H9 (cell line): ENCODE data around the gene N4BP2. TPM values are rescaled to one million over a fixed set of nuclear protein-coding genes. Genes with fewer than 3 reads are reported as not detected.
"Not testable (repeated sequence)": the region's sequence is repeated elsewhere in the genome, so short reads cannot be mapped to it uniquely, and the experiment has no call there.

Experiments
- DNase-seq: peaks from one replicate; pipeline ENCODE4 v3.0.0-alpha.2; 2017
- H2AFZ ChIP-seq: one replicate; pipeline ENCODE4 v1.6.1; 2013; ENCODE audit warnings: mild to moderate bottlenecking, low read length, control low read depth, moderate library complexity
- H2AK5ac ChIP-seq: 2 replicates; pipeline ENCODE4 v1.6.1; 2013; ENCODE audit warnings: low read length, control low read depth, mixed read lengths; ENCODE audit not compliant: insufficient read length
- H2BK120ac ChIP-seq: one replicate; pipeline ENCODE4 v1.6.1; 2013; ENCODE audit warnings: low read depth, mild to moderate bottlenecking, low read length, control low read depth, inconsistent platforms; ENCODE audit not compliant: poor library complexity, severe bottlenecking
- H2BK12ac ChIP-seq: 2 replicates; pipeline ENCODE4 v1.6.1; 2013; ENCODE audit warnings: low read length, control low read depth, mixed read lengths, low read depth; ENCODE audit not compliant: insufficient read length
- H2BK15ac ChIP-seq: 2 replicates; pipeline ENCODE4 v1.6.1; 2013; ENCODE audit warnings: low read depth, low read length, control low read depth
- H2BK20ac ChIP-seq: one replicate; pipeline ENCODE4 v1.6.1; 2013; ENCODE audit warnings: low read depth, mild to moderate bottlenecking, low read length, control low read depth, inconsistent platforms; ENCODE audit not compliant: poor library complexity, severe bottlenecking
- H2BK5ac ChIP-seq: 2 replicates; pipeline ENCODE4 v1.6.1; 2013; ENCODE audit warnings: low read length, control low read depth, mixed read lengths; ENCODE audit not compliant: insufficient read length
- H3K14ac ChIP-seq: 2 replicates; pipeline ENCODE4 v1.6.1; 2013; ENCODE audit warnings: low read length, control low read depth; ENCODE audit not compliant: insufficient read depth
- H3K18ac ChIP-seq: 2 replicates; pipeline ENCODE4 v1.6.1; 2013; ENCODE audit warnings: low read depth, mild to moderate bottlenecking, mixed read lengths, low read length, control low read depth; ENCODE audit not compliant: insufficient read length
- H3K23ac ChIP-seq: 2 replicates; pipeline ENCODE4 v1.6.1; 2013; ENCODE audit warnings: low read length, control low read depth, mixed read lengths, low read depth; ENCODE audit not compliant: insufficient read length
- H3K23me2 ChIP-seq: 2 replicates; pipeline ENCODE4 v1.6.1; 2013; ENCODE audit warnings: low read depth, mild to moderate bottlenecking, mixed read lengths, low read length, control low read depth; ENCODE audit not compliant: insufficient read length, poor library complexity, severe bottlenecking
- H3K27ac ChIP-seq: 2 replicates; pipeline ENCODE4 v1.5.1; 2013; ENCODE audit warnings: low read length, control low read depth, mixed read lengths, low read depth; ENCODE audit not compliant: insufficient read length
- H3K27me3 ChIP-seq: 2 replicates; pipeline ENCODE4 v1.6.1; 2013; ENCODE audit warnings: low read length, control low read depth, inconsistent platforms; ENCODE audit not compliant: insufficient read depth
- H3K4ac ChIP-seq: 2 replicates; pipeline ENCODE4 v1.6.1; 2013; ENCODE audit warnings: low read depth, mild to moderate bottlenecking, control low read depth, inconsistent platforms, low read length, moderate library complexity
- H3K4me1 ChIP-seq: 2 replicates; pipeline ENCODE4 v1.6.1; 2013; ENCODE audit warnings: low read length, control low read depth, inconsistent platforms; ENCODE audit not compliant: insufficient read depth
- H3K4me2 ChIP-seq: 2 replicates; pipeline ENCODE4 v1.6.1; 2013; ENCODE audit warnings: low read length, control low read depth, mixed read lengths; ENCODE audit not compliant: insufficient read length, insufficient read depth
- H3K56ac ChIP-seq: 2 replicates; pipeline ENCODE4 v1.6.1; 2013; ENCODE audit warnings: low read depth, mild to moderate bottlenecking, mixed read lengths, low read length, control low read depth; ENCODE audit not compliant: insufficient read length
- H3K79me1 ChIP-seq: 2 replicates; pipeline ENCODE4 v1.6.1; 2013; ENCODE audit warnings: low read depth, mild to moderate bottlenecking, moderate library complexity, low read length, control low read depth, inconsistent platforms; ENCODE audit not compliant: insufficient read depth, poor library complexity, severe bottlenecking
- H3K79me2 ChIP-seq: 2 replicates; pipeline ENCODE4 v1.6.1; 2013; ENCODE audit warnings: low read length, control low read depth, inconsistent platforms; ENCODE audit not compliant: insufficient read depth
- H3K9ac ChIP-seq: 2 replicates; pipeline ENCODE4 v1.6.1; 2013; ENCODE audit warnings: low read length, control low read depth, mixed read lengths; ENCODE audit not compliant: insufficient read length; ENCODE audit errors: extremely low read depth
- H3K9me3 ChIP-seq: one replicate; pipeline ENCODE4 v1.6.1; 2013; ENCODE audit warnings: low read depth, low read length, inconsistent platforms; ENCODE audit not compliant: control insufficient read depth
- H3T11ph ChIP-seq: one replicate; pipeline ENCODE4 v1.6.1; 2013; ENCODE audit warnings: mild to moderate bottlenecking, low read length, control low read depth, inconsistent platforms
- H4K20me1 ChIP-seq: one replicate; pipeline ENCODE4 v1.6.1; 2013; ENCODE audit not compliant: control insufficient read depth, insufficient read length, insufficient read depth
- H4K5ac ChIP-seq: 2 replicates; pipeline ENCODE4 v1.6.1; 2013; ENCODE audit warnings: low read depth, mild to moderate bottlenecking, mixed read lengths, low read length, control low read depth; ENCODE audit not compliant: insufficient read length
- H4K8ac ChIP-seq: replicated peaks from 2 replicates; pipeline ENCODE4 v1.6.1; 2013; ENCODE audit warnings: low read length, control low read depth, mixed read lengths, low read depth; ENCODE audit not compliant: insufficient read length
- H4K91ac ChIP-seq: 2 replicates; pipeline ENCODE4 v1.6.1; 2013; ENCODE audit warnings: low read depth, mild to moderate bottlenecking, moderate library complexity, mixed read lengths, low read length, control low read depth; ENCODE audit not compliant: insufficient read length
- H3K27ac Mint-ChIP-seq, 3 experiments: 2 replicates in 2 of 3; 3 replicates in 1 of 3; pipeline ENCODE4 v1.8.0; 2020 to 2021; ENCODE audit warnings: mixed read lengths in 3 of 3, mild to moderate bottlenecking in 1 of 3, moderate library complexity in 1 of 3
- H3K27me3 Mint-ChIP-seq: 2 replicates; pipeline ENCODE4 v1.8.0; 2021; ENCODE audit warnings: low read depth, mild to moderate bottlenecking, moderate library complexity, mixed read lengths
- H3K36me3 Mint-ChIP-seq, 3 experiments: 2 replicates in 2 of 3; 3 replicates in 1 of 3; pipeline ENCODE4 v1.8.0; 2020 to 2021; ENCODE audit warnings: low read depth in 3 of 3, mixed read lengths in 3 of 3; ENCODE audit not compliant: insufficient read depth in 1 of 3
- H3K4me1 Mint-ChIP-seq, 2 experiments: 2 replicates each; pipeline ENCODE4 v1.8.0; 2020; ENCODE audit warnings: mixed read lengths in 2 of 2
- H3K4me3 Mint-ChIP-seq, 2 experiments: 2 replicates in 1 of 2; 3 replicates in 1 of 2; pipeline ENCODE4 v1.8.0; 2020 to 2021; ENCODE audit warnings: mild to moderate bottlenecking in 2 of 2, mixed read lengths in 2 of 2, moderate library complexity in 1 of 2
- H3K9me3 Mint-ChIP-seq, 2 experiments: 2 replicates in 1 of 2; 3 replicates in 1 of 2; pipeline ENCODE4 v1.8.0; 2020; ENCODE audit warnings: mild to moderate bottlenecking in 2 of 2, mixed read lengths in 2 of 2, moderate library complexity in 1 of 2
- WGBS: extraction: QIAGEN DNeasy Blood & Tissue Kit; methylation state at CpG from one replicate; pipeline ENCODE4 v1.1.7; 2013; ENCODE audit warnings: missing lambda C conversion rate, low lambda C conversion rate, mixed read lengths; ENCODE audit not compliant: insufficient read length; ENCODE audit errors: extremely low coverage; 5-methylcytosine and 5-hydroxymethylcytosine counted together
- total RNA-seq: library from RNA; stranded (reverse); gene quantifications from 2 replicates; pipeline ENCODE4 v1.2.1, GENCODE V29; 2021
- TF ChIP-seq, protein P1 (sequence below): fragments of 200-600 bp; sonication (generic); conservative IDR thresholded peaks from 3 replicates; pipeline ENCODE4 v1.8.0; 2021; ENCODE audit warnings: antibody characterized with exemption, mild to moderate bottlenecking

Gene N4BP2
- total RNA-seq, 1 experiment from 2014 or later, result 35.0 TPM

DNA sequence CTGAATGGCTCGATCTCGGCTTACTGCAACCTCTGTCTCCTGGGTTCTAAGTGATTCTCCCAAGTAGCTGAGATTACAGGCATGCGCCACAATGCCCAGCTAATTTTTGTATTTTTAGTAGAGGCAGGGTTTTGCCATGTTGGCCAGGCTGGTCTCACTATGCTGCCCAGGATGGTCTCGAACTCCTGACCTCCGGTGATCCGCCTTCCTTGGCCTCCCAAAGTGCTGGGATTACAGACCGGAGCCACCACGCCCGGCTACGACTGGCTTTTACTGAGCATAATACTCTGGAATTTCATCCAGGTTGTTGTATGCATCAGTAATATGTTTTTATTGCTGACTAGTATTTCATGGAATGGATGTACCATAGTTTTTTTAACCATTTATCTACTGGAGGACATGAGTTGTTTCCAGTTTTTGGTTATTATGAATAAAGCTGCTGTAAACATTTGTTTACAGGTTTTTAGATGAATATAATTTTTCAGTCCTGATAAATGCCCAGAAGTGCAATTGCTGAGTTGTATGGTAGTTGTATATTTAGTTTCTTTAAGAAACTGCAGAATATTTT is 31.2 kb downstream of the N4BP2 start:
- no peak overlapping the region for H3K4me3 Mint-ChIP-seq

GRCh38 chr4:40093400-40093799 is 36.8 kb downstream of the N4BP2 start:
- not testable (repeated sequence) for H4K91ac ChIP-seq, H3K56ac ChIP-seq, H2BK5ac ChIP-seq, H3K23ac ChIP-seq, H2AFZ ChIP-seq, H3T11ph ChIP-seq, H3K23me2 ChIP-seq, H3K4me1 ChIP-seq, H3K18ac ChIP-seq, H4K20me1 ChIP-seq, H3K79me2 ChIP-seq, H2AK5ac ChIP-seq, H4K5ac ChIP-seq, H3K4ac ChIP-seq, H3K4me3 Mint-ChIP-seq, H3K27ac ChIP-seq, H3K4me2 ChIP-seq, H3K27me3 Mint-ChIP-seq, H2BK20ac ChIP-seq, H3K9me3 Mint-ChIP-seq, H3K27ac Mint-ChIP-seq, H3K4me1 Mint-ChIP-seq, H2BK12ac ChIP-seq, H3K79me1 ChIP-seq, H3K27me3 ChIP-seq, H4K8ac ChIP-seq, H3K14ac ChIP-seq, H3K36me3 Mint-ChIP-seq, H2BK120ac ChIP-seq, H3K9ac ChIP-seq, H3K9me3 ChIP-seq, H2BK15ac ChIP-seq, DNase-seq
- WGBS, result no CpG with 5 or more reads among the region's 10 CpGs

More for the DNA sequence above, 31.2 kb downstream of the N4BP2 start:
- no peaks in the 10 kb centered on the region for H3K9me3 ChIP-seq
- no peak overlapping the region for H2BK20ac ChIP-seq
- no peaks in the 10 kb centered on the region for H3K23me2 ChIP-seq
- H2BK5ac ChIP-seq, result no peak overlapping the region
- TF ChIP-seq, protein P1, sequence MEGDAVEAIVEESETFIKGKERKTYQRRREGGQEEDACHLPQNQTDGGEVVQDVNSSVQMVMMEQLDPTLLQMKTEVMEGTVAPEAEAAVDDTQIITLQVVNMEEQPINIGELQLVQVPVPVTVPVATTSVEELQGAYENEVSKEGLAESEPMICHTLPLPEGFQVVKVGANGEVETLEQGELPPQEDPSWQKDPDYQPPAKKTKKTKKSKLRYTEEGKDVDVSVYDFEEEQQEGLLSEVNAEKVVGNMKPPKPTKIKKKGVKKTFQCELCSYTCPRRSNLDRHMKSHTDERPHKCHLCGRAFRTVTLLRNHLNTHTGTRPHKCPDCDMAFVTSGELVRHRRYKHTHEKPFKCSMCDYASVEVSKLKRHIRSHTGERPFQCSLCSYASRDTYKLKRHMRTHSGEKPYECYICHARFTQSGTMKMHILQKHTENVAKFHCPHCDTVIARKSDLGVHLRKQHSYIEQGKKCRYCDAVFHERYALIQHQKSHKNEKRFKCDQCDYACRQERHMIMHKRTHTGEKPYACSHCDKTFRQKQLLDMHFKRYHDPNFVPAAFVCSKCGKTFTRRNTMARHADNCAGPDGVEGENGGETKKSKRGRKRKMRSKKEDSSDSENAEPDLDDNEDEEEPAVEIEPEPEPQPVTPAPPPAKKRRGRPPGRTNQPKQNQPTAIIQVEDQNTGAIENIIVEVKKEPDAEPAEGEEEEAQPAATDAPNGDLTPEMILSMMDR, result no peak
- no peaks in the 10 kb centered on the region for H3K4me1 ChIP-seq
- no peaks in the 10 kb centered on the region for H4K20me1 ChIP-seq
- H3K4me2 ChIP-seq, result no peak overlapping the region
- H4K8ac ChIP-seq, result no peak overlapping the region
- H4K5ac ChIP-seq, result no peak overlapping the region
- H3K27ac ChIP-seq, result no peak overlapping the region
- H2AK5ac ChIP-seq, result no peak overlapping the region
- no peak overlapping the region for H2BK15ac ChIP-seq
- H3K4me1 Mint-ChIP-seq, result no peaks in the 10 kb centered on the region
- H3T11ph ChIP-seq, result no peak overlapping the region
- H3K23ac ChIP-seq, result no peak overlapping the region
- no peak overlapping the region for H2BK120ac ChIP-seq
- H3K27me3 Mint-ChIP-seq, result no peaks in the 10 kb centered on the region
- H3K79me2 ChIP-seq, result no peaks in the 10 kb centered on the region; the same call in 1 of the 2 replicates
- H3K18ac ChIP-seq, result no peak overlapping the region
- H3K27me3 ChIP-seq, result no peaks in the 10 kb centered on the region
- H3K27ac Mint-ChIP-seq, result no peak overlapping the region
- no peak for DNase-seq
- H4K91ac ChIP-seq, result no peak overlapping the region
- H3K14ac ChIP-seq, result no peak overlapping the region
- H3K4ac ChIP-seq, result no peak overlapping the region
- no CpG with 5 or more reads among the region's 10 CpGs for WGBS
- no peaks in the 10 kb centered on the region for H3K9me3 Mint-ChIP-seq
- peaks cover 5 to 17% (median 16%) of the 10 kb centered on the region in 3 experiments; a peak in 6 of 7 replicates for H3K36me3 Mint-ChIP-seq
- H3K9ac ChIP-seq, result no peak overlapping the region
- H2BK12ac ChIP-seq, result no peak overlapping the region
- H3K56ac ChIP-seq, result no peak overlapping the region
- H3K79me1 ChIP-seq, result peaks cover 4% of the 10 kb centered on the region
- H2AFZ ChIP-seq, result no peak overlapping the region
